ENCODE results near the gene COX10.
"Not testable (repeated sequence)": the region's sequence is repeated elsewhere in the genome, so short reads cannot be mapped to it uniquely, and the experiment has no call there.

The COX10 gene

GRCh38 chr17:14205992-14206461, 136.7 kb downstream of the COX10 start:
- DNase-seq (ENCODE audit: low spot score): peak; percentile 82

GRCh38 chr17:14206891-14207290, 137.6 kb downstream of the COX10 start:
- no peak for DNase-seq (ENCODE audit: low spot score)

- no peak for DNase-seq (ENCODE audit: low spot score)
Measured at GRCh38 chr17:14207791-14208190, 138.5 kb downstream of the COX10 start.

- DNase-seq (ENCODE audit: low spot score): no peak
Measured at GRCh38 chr17:14209215-14209614, 139.9 kb downstream of the COX10 start.

- no peak for DNase-seq (ENCODE audit: low spot score)
Measured at GRCh38 chr17:14211246-14211645, 141.9 kb downstream of the COX10 start.

- DNase-seq (ENCODE audit: low spot score): peak; percentile 37
Measured at GRCh38 chr17:14211801-14212200, 142.5 kb downstream of the COX10 start.

GRCh38 chr17:14212401-14212800, 143.1 kb downstream of the COX10 start:
- no peak for DNase-seq (ENCODE audit: low spot score)

GRCh38 chr17:14214271-14214670, 145.0 kb downstream of the COX10 start:
- no peak for DNase-seq (ENCODE audit: low spot score)

GRCh38 chr17:14222611-14223010, 153.3 kb downstream of the COX10 start:
- no peak for DNase-seq (ENCODE audit: low spot score)

GRCh38 chr17:14225254-14225980, 156.1 kb downstream of the COX10 start:
- DNase-seq (ENCODE audit: low spot score): no peak

GRCh38 chr17:14227052-14227451, 157.7 kb downstream of the COX10 start:
- DNase-seq (ENCODE audit: low spot score): no peak

- no peak for DNase-seq (ENCODE audit: low spot score)
Measured at GRCh38 chr17:14228903-14229302, 159.6 kb downstream of the COX10 start.

GRCh38 chr17:14231187-14231586, 161.9 kb downstream of the COX10 start:
- not testable (repeated sequence) for DNase-seq (ENCODE audit: low spot score)

GRCh38 chr17:14235047-14235446, 165.7 kb downstream of the COX10 start:
- DNase-seq (ENCODE audit: low spot score): not testable (repeated sequence)

GRCh38 chr17:14236032-14236431, 166.7 kb downstream of the COX10 start:
- DNase-seq (ENCODE audit: low spot score): not testable (repeated sequence)

GRCh38 chr17:14236762-14237161, 167.5 kb downstream of the COX10 start, which contains the start of gene CDRT15:
Gene CDRT15 (minus strand): TSS chr17:14236862. CDS start chr17:14236833, 29 bp downstream.
- DNase-seq (ENCODE audit: low spot score): not testable (repeated sequence)

GRCh38 chr17:14239271-14239670, 170.0 kb downstream of the COX10 start:
- not testable (repeated sequence) for DNase-seq (ENCODE audit: low spot score)

- no peak for DNase-seq (ENCODE audit: low spot score)
Measured at GRCh38 chr17:14245002-14245401, 175.7 kb downstream of the COX10 start.

GRCh38 chr17:14245629-14246028, 176.3 kb downstream of the COX10 start:
- no peak for DNase-seq (ENCODE audit: low spot score)

All from CD4-positive, alpha-beta T cell treated with Interleukin-6 at 100 ng/mL for 8 hours (primary cell).